Vagina (tissue), 2 donors: ENCODE results near the gene HTR5A. TPM values are rescaled to one million over a fixed set of nuclear protein-coding genes. Genes with fewer than 3 reads are reported as not detected.

Experiments
- DNase-seq, 2 donors: peaks; one replicate each; pipeline ENCODE4 v3.0.0-alpha.2; 2017; ENCODE audit errors: extremely low spot score in 2 of 2
- H3K27ac ChIP-seq: fragments of 200-600 bp; sonication (generic); one replicate; pipeline ENCODE4 v1.5.1; 2019
- H3K27me3 ChIP-seq: fragments of 200-600 bp; sonication (generic); one replicate; pipeline ENCODE4 v1.5.1; 2019
- H3K36me3 ChIP-seq, 2 donors: fragments of 200-600 bp; sonication (generic); one replicate each; pipeline ENCODE4 v1.5.1; 2017 to 2019
- H3K4me1 ChIP-seq: fragments of 200-600 bp; sonication (generic); one replicate; pipeline ENCODE4 v1.5.1; 2019
- H3K4me3 ChIP-seq, 2 donors: fragments of 200-600 bp; sonication (generic); 1 replicate in 1 of 2; 2 replicates in 1 of 2; pipeline ENCODE4 v1.5.1; 2016 to 2019
- H3K9me3 ChIP-seq: fragments of 200-600 bp; sonication (generic); one replicate; pipeline ENCODE4 v1.5.1; 2019
- CTCF ChIP-seq, 3 experiments: fragments of 450-650 bp in 2 of 3; fragments of 200-600 bp in 1 of 3; sonication (generic) in 1 of 3; IDR thresholded peaks; one replicate each; pipeline ENCODE4 v1.5.1; 2017 to 2019; ENCODE audit warnings: antibody characterized with exemption in 3 of 3, mild to moderate bottlenecking in 2 of 3, moderate library complexity in 2 of 3
- POLR2A ChIP-seq, 2 donors: fragments of 450-650 bp; IDR thresholded peaks; one replicate each; pipeline ENCODE4 v1.6.1; 2017; ENCODE audit warnings: antibody characterized with exemption in 2 of 2, mild to moderate bottlenecking in 2 of 2, moderate library complexity in 2 of 2
- POLR2AphosphoS5 ChIP-seq, 2 donors: sonication (generic); formaldehyde crosslinking; IDR thresholded peaks; one replicate each; pipeline ENCODE4 v1.9.0; 2017; ENCODE audit warnings: antibody characterized with exemption in 2 of 2, mild to moderate bottlenecking in 2 of 2, low read depth in 1 of 2; ENCODE audit not compliant: insufficient read depth in 1 of 2
- intact Hi-C: fragments of 100-400 bp; cut with DNase I; formaldehyde crosslinking; loops from one replicate; pipeline ENCODE4 v1.15.1; 2023
- total RNA-seq: library from RNA; depleted of rRNA; stranded (reverse); fragments of >200 nt; gene quantifications from one replicate; pipeline ENCODE4 v1.2.3, GENCODE V29; 2016

HTR5A gene
- total RNA-seq, 1 donor from 2014 or later, result not detected

GRCh38 chr7:155084021-155084420 lies 13.9 kb downstream of the HTR5A start:
- no peaks in the 10 kb centered on the region for H3K27me3 ChIP-seq
- no peaks in the 10 kb centered on the region for H3K9me3 ChIP-seq
- H3K4me1 ChIP-seq, result no peaks in the 10 kb centered on the region
- TF ChIP-seq POLR2A (IDR thresholded peaks at IDR 0.05) (no peak), POLR2AphosphoS5 (IDR thresholded peaks at IDR 0.05; ENCODE audit: insufficient read depth in 1 of 2, low read depth in 1 of 2) (no peak), CTCF (IDR thresholded peaks at IDR 0.05) (no peak)
- H3K4me3 ChIP-seq, result no peak overlapping the region
- DNase-seq, result no peak
- intact Hi-C loops, result no loop called here
- H3K36me3 ChIP-seq, result no peaks in the 10 kb centered on the region
- H3K27ac ChIP-seq, result no peak overlapping the region

GRCh38 chr7:155084969-155085368 lies 14.8 kb downstream of the HTR5A start:
- no peak overlapping the region for H3K27ac ChIP-seq
- intact Hi-C loops, result no loop called here

GRCh38 chr7:155090684-155091083 lies 20.6 kb downstream of the HTR5A start:
- intact Hi-C loops, result no loop called here
- Histone ChIP-seq H3K4me1 (no peaks in the 10 kb centered on the region), H3K27me3 (no peaks in the 10 kb centered on the region), H3K27ac (no peak overlapping the region), H3K36me3 (no peaks in the 10 kb centered on the region), H3K9me3 (no peaks in the 10 kb centered on the region), H3K4me3 (no peak overlapping the region)
- TF ChIP-seq POLR2A (IDR thresholded peaks at IDR 0.05), result no peak
- no peak for TF ChIP-seq POLR2AphosphoS5 (IDR thresholded peaks at IDR 0.05; ENCODE audit: insufficient read depth in 1 of 2, low read depth in 1 of 2)
- TF ChIP-seq CTCF (IDR thresholded peaks at IDR 0.05), result no peak
- no peak for DNase-seq

More at GRCh38 chr7:155084969-155085368, 14.8 kb downstream of the HTR5A start:
- no peaks in the 10 kb centered on the region for H3K27me3 ChIP-seq
- no peak overlapping the region for H3K4me3 ChIP-seq
- TF ChIP-seq POLR2A (IDR thresholded peaks at IDR 0.05) (no peak), CTCF (IDR thresholded peaks at IDR 0.05) (no peak), POLR2AphosphoS5 (IDR thresholded peaks at IDR 0.05; ENCODE audit: insufficient read depth in 1 of 2, low read depth in 1 of 2) (no peak)
- DNase-seq, result no peak
- no peaks in the 10 kb centered on the region for H3K4me1 ChIP-seq
- H3K36me3 ChIP-seq, result no peaks in the 10 kb centered on the region
- no peaks in the 10 kb centered on the region for H3K9me3 ChIP-seq

GRCh38 chr7:155093596-155093995 lies 23.5 kb downstream of the HTR5A start:
- no peak for DNase-seq
- intact Hi-C loops, result no loop called here
- TF ChIP-seq POLR2A (IDR thresholded peaks at IDR 0.05) (no peak), POLR2AphosphoS5 (IDR thresholded peaks at IDR 0.05; ENCODE audit: insufficient read depth in 1 of 2, low read depth in 1 of 2) (no peak), CTCF (IDR thresholded peaks at IDR 0.05) (no peak)
- H3K4me3 ChIP-seq, result no peak overlapping the region
- no peaks in the 10 kb centered on the region for H3K27me3 ChIP-seq
- H3K9me3 ChIP-seq, result no peaks in the 10 kb centered on the region
- no peak overlapping the region for H3K27ac ChIP-seq
- H3K4me1 ChIP-seq, result no peaks in the 10 kb centered on the region
- H3K36me3 ChIP-seq, result no peaks in the 10 kb centered on the region

GRCh38 chr7:155094636-155095135 lies 24.6 kb downstream of the HTR5A start:
- intact Hi-C loops, result no loop called here
- TF ChIP-seq POLR2AphosphoS5 (IDR thresholded peaks at IDR 0.05; ENCODE audit: insufficient read depth in 1 of 2, low read depth in 1 of 2) (no peak), POLR2A (IDR thresholded peaks at IDR 0.05) (no peak), CTCF (IDR thresholded peaks at IDR 0.05) (no peak)
- DNase-seq, result no peak

More at GRCh38 chr7:155094636-155095135, 24.6 kb downstream of the HTR5A start:
- H3K9me3 ChIP-seq, result no peaks in the 10 kb centered on the region
- H3K27me3 ChIP-seq, result no peaks in the 10 kb centered on the region
- H3K36me3 ChIP-seq, result no peaks in the 10 kb centered on the region
- no peak overlapping the region for H3K27ac ChIP-seq
- no peaks in the 10 kb centered on the region for H3K4me1 ChIP-seq
- no peak overlapping the region for H3K4me3 ChIP-seq
